ENCODE measurements around the gene TULP3.

DNA sequence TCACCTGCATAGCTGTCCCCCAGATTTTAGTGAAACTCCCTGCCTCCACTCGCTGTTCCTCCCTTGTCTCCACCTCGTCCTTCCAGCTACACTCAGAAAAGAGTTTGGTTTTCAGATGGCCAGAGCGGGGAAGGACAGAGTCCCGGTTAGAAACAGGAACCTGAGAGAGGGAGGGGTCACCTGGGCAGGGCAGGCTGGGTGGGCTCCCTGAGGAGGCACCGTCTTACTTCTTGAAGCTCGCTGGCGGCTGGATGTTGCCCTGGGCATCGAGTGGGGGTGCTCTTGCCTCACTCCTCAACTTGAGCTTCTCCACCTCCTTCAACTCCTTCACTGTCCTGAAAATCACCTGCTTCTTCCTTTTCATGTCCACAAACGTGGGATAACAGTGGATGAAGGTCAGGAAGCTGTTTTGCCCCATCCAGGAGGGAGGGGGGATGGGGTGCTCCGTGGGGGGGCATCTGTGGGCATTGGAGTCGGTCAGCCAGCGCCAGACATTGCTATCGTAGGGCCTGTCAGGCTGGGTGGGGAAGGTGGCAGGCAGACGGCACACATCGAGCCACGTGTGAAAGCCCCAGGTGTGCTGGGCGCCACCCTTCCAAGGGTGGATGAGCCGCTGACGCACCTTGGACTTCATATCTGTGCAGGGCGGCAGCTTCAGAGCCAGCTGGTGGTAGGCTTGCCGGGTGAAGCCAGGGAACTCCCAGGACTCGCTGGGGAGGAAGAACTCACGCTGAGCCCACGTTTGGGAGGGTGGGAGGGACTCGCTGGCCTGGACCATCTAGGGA, 35.8 kb upstream of the TULP3 start:
- TF ChIP-seq, protein P1, sequence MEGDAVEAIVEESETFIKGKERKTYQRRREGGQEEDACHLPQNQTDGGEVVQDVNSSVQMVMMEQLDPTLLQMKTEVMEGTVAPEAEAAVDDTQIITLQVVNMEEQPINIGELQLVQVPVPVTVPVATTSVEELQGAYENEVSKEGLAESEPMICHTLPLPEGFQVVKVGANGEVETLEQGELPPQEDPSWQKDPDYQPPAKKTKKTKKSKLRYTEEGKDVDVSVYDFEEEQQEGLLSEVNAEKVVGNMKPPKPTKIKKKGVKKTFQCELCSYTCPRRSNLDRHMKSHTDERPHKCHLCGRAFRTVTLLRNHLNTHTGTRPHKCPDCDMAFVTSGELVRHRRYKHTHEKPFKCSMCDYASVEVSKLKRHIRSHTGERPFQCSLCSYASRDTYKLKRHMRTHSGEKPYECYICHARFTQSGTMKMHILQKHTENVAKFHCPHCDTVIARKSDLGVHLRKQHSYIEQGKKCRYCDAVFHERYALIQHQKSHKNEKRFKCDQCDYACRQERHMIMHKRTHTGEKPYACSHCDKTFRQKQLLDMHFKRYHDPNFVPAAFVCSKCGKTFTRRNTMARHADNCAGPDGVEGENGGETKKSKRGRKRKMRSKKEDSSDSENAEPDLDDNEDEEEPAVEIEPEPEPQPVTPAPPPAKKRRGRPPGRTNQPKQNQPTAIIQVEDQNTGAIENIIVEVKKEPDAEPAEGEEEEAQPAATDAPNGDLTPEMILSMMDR (IDR thresholded peaks at IDR 0.05): no peak
- TF ChIP-seq POLR2AphosphoS5 (IDR thresholded peaks at IDR 0.05) (no peak), POLR2A (IDR thresholded peaks at IDR 0.05) (no peak)
